ENCODE measurements around the gene VRK3. TPM values are rescaled to one million over a fixed set of nuclear protein-coding genes. Genes with fewer than 3 reads are reported as not detected.

The VRK3 gene
- total RNA-seq, 2 donors from 2014 or later: 27.5 to 33.4 TPM

DNA sequence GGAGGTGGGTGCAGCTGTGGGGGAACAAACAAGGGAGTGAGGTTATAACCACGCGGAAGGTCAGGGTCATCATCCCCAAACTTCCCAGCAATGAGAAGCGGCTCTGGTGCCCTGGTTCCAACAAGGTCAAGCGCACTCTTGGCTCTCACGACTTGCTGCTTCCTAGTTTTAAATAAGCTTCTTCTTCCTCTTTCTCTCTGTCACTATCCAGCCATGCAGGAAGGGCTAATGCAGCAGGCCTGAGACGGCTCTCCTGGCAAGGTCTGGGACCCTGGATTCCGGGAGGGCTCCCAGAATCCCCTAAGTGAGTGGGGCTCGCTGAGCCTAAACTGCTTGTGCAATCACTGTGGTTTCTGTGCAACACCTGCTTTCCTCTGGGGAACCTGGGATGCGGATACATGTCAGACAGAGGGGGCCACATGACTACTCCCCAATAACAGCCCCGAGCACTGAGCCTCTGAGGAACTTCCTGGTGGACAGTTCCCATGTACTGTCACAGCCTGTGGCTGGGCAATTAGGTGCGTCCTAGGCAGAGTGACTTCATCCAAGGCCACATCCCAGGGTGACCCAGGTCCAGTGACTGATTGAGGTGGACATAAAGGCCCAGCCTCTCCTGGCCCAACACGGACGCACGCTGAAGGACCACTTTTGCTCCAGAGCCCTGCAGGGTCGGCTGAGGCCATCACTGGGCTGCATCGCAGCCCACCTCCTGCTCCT is 24.2 kb downstream of the VRK3 start:
- Histone ChIP-seq H3K4me3 (no peak overlapping the region), H3K27me3 (replicated peaks; ENCODE audit: insufficient read depth) (no peaks in the 10 kb centered on the region), H3K4me1 (ENCODE audit: control insufficient read depth in 1 of 2, low read depth in 2 of 2) (peaks cover 29 to 37% of the 10 kb centered on the region in 2 donors), H3K36me3 (peaks cover 47% of the 10 kb centered on the region), H3K27ac (no peak overlapping the region), H3K9me3 (no peaks in the 10 kb centered on the region)
- TF ChIP-seq CTCF (IDR thresholded peaks at IDR 0.05): no peak
- DNase-seq (ENCODE audit: low spot score) (no peak), ATAC-seq (ENCODE audit: insufficient number of reproducible peaks, low FRiP score, low read depth) (no peak)

- Histone ChIP-seq H3K36me3 (peaks cover 46% of the 10 kb centered on the region), H3K27ac (no peak overlapping the region), H3K9me3 (no peaks in the 10 kb centered on the region), H3K27me3 (replicated peaks; ENCODE audit: insufficient read depth) (no peaks in the 10 kb centered on the region), H3K4me1 (ENCODE audit: control insufficient read depth in 1 of 2, low read depth in 2 of 2) (peaks cover 28 to 33% of the 10 kb centered on the region in 2 donors), H3K4me3 (no peak overlapping the region)
- ATAC-seq (ENCODE audit: insufficient number of reproducible peaks, low FRiP score, low read depth): no peak
- no peak for DNase-seq (ENCODE audit: low spot score)
- no peak for TF ChIP-seq CTCF (IDR thresholded peaks at IDR 0.05)
These were observed 24.9 kb downstream of the VRK3 start for GRCh38 chr19:50000038-50000840.

DNA sequence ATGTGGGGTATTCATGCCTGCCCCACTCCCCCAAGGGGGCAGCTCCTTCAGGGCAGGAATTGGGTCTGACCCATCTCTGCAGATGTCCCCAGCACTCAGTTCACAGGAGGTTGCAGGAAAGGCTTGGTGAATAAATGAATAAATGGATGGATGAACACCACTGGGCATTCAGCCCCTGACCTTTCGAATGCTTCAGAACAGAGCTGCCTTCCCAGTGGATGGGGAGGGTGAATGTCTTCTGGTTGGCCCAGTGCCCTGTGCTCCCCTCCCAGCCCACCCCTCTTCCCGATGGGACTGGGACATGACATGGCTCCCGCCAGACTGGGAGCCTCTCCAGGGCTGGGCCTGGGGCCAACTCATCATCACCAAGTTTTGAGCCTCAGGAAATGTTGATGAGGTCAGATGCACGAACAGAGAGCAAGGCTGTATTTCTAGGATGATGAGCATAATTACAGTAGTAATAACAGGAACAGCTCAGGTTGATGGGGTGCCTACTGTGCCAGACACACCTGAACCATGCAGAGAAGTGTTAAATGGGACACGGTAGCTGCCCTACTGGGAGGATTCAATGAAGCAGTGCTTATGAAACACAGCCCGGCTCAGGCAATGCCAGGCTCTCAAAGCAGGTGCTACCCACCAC is 25.7 kb downstream of the VRK3 start:
- Histone ChIP-seq H3K36me3 (peaks cover 52% of the 10 kb centered on the region), H3K27me3 (replicated peaks; ENCODE audit: insufficient read depth) (no peaks in the 10 kb centered on the region), H3K27ac (no peak overlapping the region), H3K9me3 (no peaks in the 10 kb centered on the region), H3K4me1 (ENCODE audit: control insufficient read depth in 1 of 2, low read depth in 2 of 2) (peaks cover 21 to 26% of the 10 kb centered on the region in 2 donors), H3K4me3 (no peak overlapping the region)
- TF ChIP-seq CTCF (IDR thresholded peaks at IDR 0.05): no peak
- no peak for DNase-seq (ENCODE audit: low spot score)
- no peak for ATAC-seq (ENCODE audit: insufficient number of reproducible peaks, low FRiP score, low read depth)

GRCh38 chr19:49997709-49998108 is 27.5 kb downstream of the VRK3 start:
- Histone ChIP-seq H3K4me1 (ENCODE audit: control insufficient read depth in 1 of 2, low read depth in 2 of 2) (peaks cover 5 to 9% of the 10 kb centered on the region in 2 donors), H3K9me3 (no peaks in the 10 kb centered on the region), H3K4me3 (no peak overlapping the region), H3K36me3 (peaks cover 69% of the 10 kb centered on the region), H3K27me3 (replicated peaks; ENCODE audit: insufficient read depth) (no peaks in the 10 kb centered on the region), H3K27ac (no peak overlapping the region)
- no peak for TF ChIP-seq CTCF (IDR thresholded peaks at IDR 0.05)
- DNase-seq (ENCODE audit: low spot score): no peak
- no peak for ATAC-seq (ENCODE audit: insufficient number of reproducible peaks, low FRiP score, low read depth)

- Histone ChIP-seq H3K9me3 (no peaks in the 10 kb centered on the region), H3K36me3 (peaks cover 75% of the 10 kb centered on the region), H3K27ac (no peak overlapping the region), H3K4me1 (ENCODE audit: control insufficient read depth in 1 of 2, low read depth in 2 of 2) (no peaks in the 10 kb centered on the region), H3K4me3 (no peak overlapping the region), H3K27me3 (replicated peaks; ENCODE audit: insufficient read depth) (no peaks in the 10 kb centered on the region)
- no peak for TF ChIP-seq CTCF (IDR thresholded peaks at IDR 0.05)
- no peak for ATAC-seq (ENCODE audit: insufficient number of reproducible peaks, low FRiP score, low read depth)
- DNase-seq (ENCODE audit: low spot score): no peak
These were observed 36.7 kb downstream of the VRK3 start for GRCh38 chr19:49988433-49988832.
